A549 treated with CORT108297 at 1 μM for 4 hours (cell line): ENCODE data around the gene MAP4K4. TPM values are rescaled to one million over a fixed set of nuclear protein-coding genes. Genes with fewer than 3 reads are reported as not detected.

Experiments
- total RNA-seq: library from RNA; stranded (reverse); fragments of 200-300 nt; extraction: Qiagen RNA extraction; gene quantifications from 5 replicates; pipeline ENCODE4 v1.2.3, GENCODE V29; 2022

The MAP4K4 gene
- total RNA-seq = 63.8 to 93.5 TPM (median 82.2 TPM) in 5 replicates

DNA sequence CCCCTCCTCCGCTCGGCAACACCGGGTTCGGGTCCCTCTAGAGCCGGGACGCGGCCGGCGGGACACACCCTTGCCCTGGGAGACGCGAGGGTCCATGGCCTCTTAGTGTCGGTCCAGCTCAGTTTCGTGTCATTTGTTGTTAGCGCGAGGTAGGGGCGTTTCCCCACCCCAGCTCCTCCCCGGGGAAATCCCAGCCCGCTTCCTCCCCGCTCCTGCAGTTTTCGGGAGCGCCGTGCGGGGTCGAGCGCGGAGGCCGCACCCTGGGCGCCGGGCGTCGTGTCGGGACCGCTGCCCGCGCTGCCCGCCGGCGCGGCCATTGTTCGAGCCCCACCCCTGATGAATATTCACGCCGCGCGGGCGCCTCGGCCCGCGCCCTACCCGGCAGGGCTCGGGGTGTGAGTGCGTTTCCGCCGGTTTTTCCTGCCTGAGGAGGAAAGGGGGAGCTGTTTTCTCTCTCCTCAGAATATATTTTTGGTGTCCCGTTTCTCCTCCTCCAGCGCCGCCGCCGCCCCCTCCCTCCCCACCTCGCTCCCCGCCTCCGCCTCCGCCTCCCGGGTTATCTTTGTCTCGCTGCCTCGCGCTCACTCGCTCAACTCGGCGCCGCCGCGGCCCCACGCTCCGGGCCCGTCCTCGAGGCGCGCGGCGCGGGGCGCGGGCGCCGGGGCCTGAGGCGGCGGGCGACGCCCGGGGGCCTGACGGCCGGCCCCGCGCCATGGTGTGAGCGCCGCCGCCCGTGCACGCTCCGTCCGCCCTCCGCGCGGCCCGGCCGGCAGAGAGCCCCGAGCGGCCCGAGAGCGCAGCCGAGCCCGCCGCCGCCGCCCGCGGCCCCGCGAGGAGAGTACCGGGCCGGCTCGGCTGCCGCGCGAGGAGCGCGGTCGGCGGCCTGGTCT is at the start of gene MAP4K4:
Gene MAP4K4 (plus strand): TSS at position 584 of the 890 bp plus-strand sequence. CDS start 374 bp downstream, outside the sequence.

Other genes with a start within 250 kb of the MAP4K4 start
- gene RFX8, start 222.6 kb upstream of the MAP4K4 start, total RNA-seq = not detected in 5 replicates